Hepatocyte (in vitro differentiated cells): ENCODE results near the gene PPM1L. TPM values are rescaled to one million over a fixed set of nuclear protein-coding genes. Genes with fewer than 3 reads are reported as not detected.

ENCODE experiments used
- DNase-seq: peaks from one replicate; pipeline ENCODE4 v3.0.0-alpha.2; 2016; ENCODE audit warnings: low spot score
- H2AFZ ChIP-seq: fragments of 200-600 bp; sonication (generic); 2 replicates; pipeline ENCODE4 v1.6.0; 2016; ENCODE audit warnings: antibody characterized with exemption, mild to moderate bottlenecking
- H3K27ac ChIP-seq: fragments of 200-600 bp; sonication (generic); 2 replicates; pipeline ENCODE4 v1.5.1; 2016; ENCODE audit warnings: mild to moderate bottlenecking
- H3K27me3 ChIP-seq: fragments of 200-600 bp; sonication (generic); 2 replicates; pipeline ENCODE4 v1.6.1; 2016
- H3K36me3 ChIP-seq: fragments of 200-600 bp; sonication (generic); replicated peaks from 2 replicates; pipeline ENCODE4 v1.5.1; 2016; ENCODE audit warnings: low read depth; ENCODE audit not compliant: insufficient read depth
- H3K4me1 ChIP-seq: fragments of 200-600 bp; sonication (generic); 2 replicates; pipeline ENCODE4 v1.5.1; 2016; ENCODE audit warnings: mild to moderate bottlenecking, moderate library complexity; ENCODE audit not compliant: insufficient read depth
- H3K4me2 ChIP-seq: fragments of 200-600 bp; sonication (generic); 2 replicates; pipeline ENCODE4 v1.6.0; 2016
- H3K4me3 ChIP-seq: fragments of 200-600 bp; sonication (generic); 2 replicates; pipeline ENCODE4 v1.5.1; 2016; ENCODE audit warnings: mild to moderate bottlenecking
- H3K79me2 ChIP-seq: fragments of 200-600 bp; sonication (generic); 2 replicates; pipeline ENCODE4 v1.6.0; 2017; ENCODE audit warnings: mild to moderate bottlenecking
- H3K9me2 ChIP-seq: fragments of 200-600 bp; sonication (generic); replicated peaks from 2 replicates; pipeline ENCODE4 v1.6.0; 2017; ENCODE audit warnings: mild to moderate bottlenecking; ENCODE audit not compliant: insufficient read depth
- H3K9me3 ChIP-seq: fragments of 200-600 bp; sonication (generic); 2 replicates; pipeline ENCODE4 v1.5.1; 2016; ENCODE audit warnings: low read depth, mild to moderate bottlenecking
- H4K20me1 ChIP-seq: fragments of 200-600 bp; sonication (generic); 2 replicates; pipeline ENCODE4 v1.6.0; 2016; ENCODE audit warnings: mild to moderate bottlenecking; ENCODE audit not compliant: insufficient read depth, poor library complexity, severe bottlenecking
- EZH2 ChIP-seq: fragments of 200-600 bp; sonication (generic); IDR thresholded peaks from 2 replicates; pipeline ENCODE4 v1.6.1; 2016; ENCODE audit warnings: antibody characterized with exemption, mild to moderate bottlenecking, borderline replicate concordance
- EZH2phosphoT487 ChIP-seq: fragments of 200-600 bp; sonication (generic); IDR thresholded peaks from one replicate; pipeline ENCODE4 v1.6.1; 2018; ENCODE audit warnings: antibody characterized with exemption, mild to moderate bottlenecking, low read depth, moderate library complexity; ENCODE audit not compliant: unreplicated experiment, severe bottlenecking
- WGBS: methylation state at CpG from one replicate; pipeline ENCODE4 v1.1.6; 2016; ENCODE audit warnings: low lambda C conversion rate; ENCODE audit errors: missing lambda C conversion rate; 5-methylcytosine and 5-hydroxymethylcytosine counted together
- polyA plus RNA-seq: library from polyadenylated mRNA; unstranded; fragments of >200 nt; fragmentation: Nextera tagmentation; extraction: Ambion mirVana; gene quantifications from 2 replicates; pipeline ENCODE4 v1.2.1, GENCODE V29; 2016
- total RNA-seq: library from RNA; depleted of rRNA; stranded (reverse); fragments of >200 nt; gene quantifications from 2 replicates; pipeline ENCODE4 v1.2.3, GENCODE V29; 2014
- TF ChIP-seq, protein P1 (sequence below): fragments of 200-600 bp; sonication (generic); IDR thresholded peaks from 2 replicates; pipeline ENCODE4 v1.5.1; 2016; ENCODE audit warnings: antibody characterized with exemption, mild to moderate bottlenecking; ENCODE audit not compliant: poor library complexity

Gene PPM1L
- total and polyA plus RNA-seq, 2 experiments from 2014 or later: 5.1 to 13.1 TPM

DNA sequence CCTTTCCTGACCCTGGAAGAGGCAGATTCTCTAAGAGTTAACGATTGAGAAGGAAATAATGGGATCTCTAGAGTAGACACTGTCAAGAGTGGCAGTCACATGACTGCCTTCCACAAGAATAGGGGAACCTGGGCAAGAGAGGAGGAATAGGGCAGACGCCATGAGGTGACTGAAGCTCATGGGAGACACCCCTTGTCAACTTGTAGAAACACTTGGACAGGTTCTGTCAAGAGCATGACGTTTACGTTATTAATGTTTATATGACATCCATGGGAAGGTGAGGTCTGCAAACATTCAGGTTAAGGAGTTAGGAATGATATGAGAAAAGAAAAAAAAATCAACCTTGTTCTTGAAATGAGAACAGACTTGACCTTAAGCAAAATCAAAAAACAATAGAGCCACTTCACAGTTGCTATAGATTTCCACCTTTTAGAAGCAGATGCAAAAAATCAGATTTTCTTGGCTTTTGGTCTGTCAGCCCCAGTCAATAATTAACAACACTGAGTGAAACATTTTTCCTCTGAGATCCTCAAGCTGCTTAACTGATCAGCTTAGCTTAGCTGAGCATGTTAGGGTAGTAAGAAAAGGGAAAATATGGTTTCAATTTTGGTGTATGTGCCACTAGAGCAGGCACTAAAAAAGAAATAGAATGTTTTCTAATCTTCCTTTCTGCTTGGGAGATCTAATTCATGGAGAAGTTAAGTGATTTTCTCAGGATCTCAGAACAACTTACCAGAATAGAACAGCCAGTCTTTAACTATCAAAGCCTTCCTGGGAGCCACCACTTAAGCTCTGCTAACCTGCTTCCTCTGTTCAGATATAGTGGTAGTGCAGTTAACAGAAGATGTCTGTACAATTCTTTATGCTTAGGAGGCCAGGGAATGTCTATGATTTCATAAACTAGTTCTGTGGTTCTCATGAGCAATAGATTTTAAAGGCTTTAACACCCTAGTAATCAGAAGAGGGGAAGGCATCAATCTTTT, 232.2 kb downstream of the PPM1L start:
- no peaks in the 10 kb centered on the region for H4K20me1 ChIP-seq
- H3K79me2 ChIP-seq: no peaks in the 10 kb centered on the region
- no peaks in the 10 kb centered on the region for H3K27me3 ChIP-seq
- no peak overlapping the region for H3K4me2 ChIP-seq
- H3K4me3 ChIP-seq: no peak overlapping the region
- no peak overlapping the region for H3K27ac ChIP-seq
- no peaks in the 10 kb centered on the region for H3K9me3 ChIP-seq
- H3K36me3 ChIP-seq: no peaks in the 10 kb centered on the region
- DNase-seq: no peak
- WGBS: 75% methylated on average over 4 of the region's 4 CpGs
- TF ChIP-seq, protein P1, sequence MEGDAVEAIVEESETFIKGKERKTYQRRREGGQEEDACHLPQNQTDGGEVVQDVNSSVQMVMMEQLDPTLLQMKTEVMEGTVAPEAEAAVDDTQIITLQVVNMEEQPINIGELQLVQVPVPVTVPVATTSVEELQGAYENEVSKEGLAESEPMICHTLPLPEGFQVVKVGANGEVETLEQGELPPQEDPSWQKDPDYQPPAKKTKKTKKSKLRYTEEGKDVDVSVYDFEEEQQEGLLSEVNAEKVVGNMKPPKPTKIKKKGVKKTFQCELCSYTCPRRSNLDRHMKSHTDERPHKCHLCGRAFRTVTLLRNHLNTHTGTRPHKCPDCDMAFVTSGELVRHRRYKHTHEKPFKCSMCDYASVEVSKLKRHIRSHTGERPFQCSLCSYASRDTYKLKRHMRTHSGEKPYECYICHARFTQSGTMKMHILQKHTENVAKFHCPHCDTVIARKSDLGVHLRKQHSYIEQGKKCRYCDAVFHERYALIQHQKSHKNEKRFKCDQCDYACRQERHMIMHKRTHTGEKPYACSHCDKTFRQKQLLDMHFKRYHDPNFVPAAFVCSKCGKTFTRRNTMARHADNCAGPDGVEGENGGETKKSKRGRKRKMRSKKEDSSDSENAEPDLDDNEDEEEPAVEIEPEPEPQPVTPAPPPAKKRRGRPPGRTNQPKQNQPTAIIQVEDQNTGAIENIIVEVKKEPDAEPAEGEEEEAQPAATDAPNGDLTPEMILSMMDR: no peak
- TF ChIP-seq EZH2phosphoT487 (no peak), EZH2 (no peak)
- H3K9me2 ChIP-seq: no peaks in the 10 kb centered on the region
- H3K4me1 ChIP-seq: no peaks in the 10 kb centered on the region
- H2AFZ ChIP-seq: no peak overlapping the region

DNA sequence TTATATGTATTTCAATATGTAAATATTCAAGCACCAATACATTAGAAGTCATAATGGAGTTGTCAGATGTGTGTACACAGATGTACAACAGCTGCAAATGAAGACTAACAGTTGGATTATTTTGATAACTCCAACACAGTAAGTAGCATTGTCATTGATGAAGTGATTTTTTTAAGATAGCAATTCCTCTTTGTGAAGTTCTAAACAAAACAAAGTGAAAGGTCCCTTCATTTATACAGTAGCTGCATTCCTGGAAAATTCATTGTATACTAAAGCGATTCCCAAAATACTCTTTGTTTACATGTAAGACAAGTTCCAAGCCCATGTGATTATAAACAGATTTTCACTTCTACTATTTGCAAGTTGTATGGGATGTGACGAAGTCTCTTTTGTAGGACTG, 234.4 kb downstream of the PPM1L start:
- H3K79me2 ChIP-seq: no peaks in the 10 kb centered on the region
- 82% methylated on average over 2 of the region's 2 CpGs for WGBS
- no peaks in the 10 kb centered on the region for H3K4me1 ChIP-seq
- H3K9me2 ChIP-seq: no peaks in the 10 kb centered on the region
- no peak overlapping the region for H3K4me2 ChIP-seq
- no peaks in the 10 kb centered on the region for H3K27me3 ChIP-seq
- no peak overlapping the region for H2AFZ ChIP-seq
- no peaks in the 10 kb centered on the region for H4K20me1 ChIP-seq
- no peak overlapping the region for H3K4me3 ChIP-seq
- no peaks in the 10 kb centered on the region for H3K36me3 ChIP-seq
- H3K27ac ChIP-seq: no peak overlapping the region
- no peaks in the 10 kb centered on the region for H3K9me3 ChIP-seq
- DNase-seq: no peak
- TF ChIP-seq, protein P1: no peak
- TF ChIP-seq EZH2phosphoT487 (no peak), EZH2 (no peak)

DNA sequence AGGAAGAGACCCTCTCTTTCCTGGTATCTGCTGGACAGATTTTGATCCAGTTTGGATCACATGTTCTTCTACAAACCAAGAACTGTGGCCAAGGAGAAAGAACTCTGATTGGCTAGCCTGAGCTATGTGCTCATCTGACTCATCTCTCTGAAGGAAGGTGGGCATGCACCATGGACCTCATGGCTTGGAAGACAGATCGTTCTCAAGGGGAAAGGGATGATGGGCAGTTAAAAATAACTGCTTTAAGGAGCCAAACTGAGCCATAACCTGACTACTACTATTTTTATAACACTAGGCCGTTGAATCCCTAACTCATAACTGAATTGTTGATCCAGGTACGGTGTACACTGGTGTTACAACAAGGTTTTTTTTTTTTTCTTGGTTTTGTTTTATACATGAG, 236.7 kb downstream of the PPM1L start:
- H3K27me3 ChIP-seq: no peaks in the 10 kb centered on the region
- DNase-seq: no peak
- H3K79me2 ChIP-seq: no peaks in the 10 kb centered on the region
- no peaks in the 10 kb centered on the region for H3K4me1 ChIP-seq
- no peaks in the 10 kb centered on the region for H3K9me2 ChIP-seq
- no peak overlapping the region for H3K4me3 ChIP-seq
- no peak overlapping the region for H3K4me2 ChIP-seq
- TF ChIP-seq, protein P1: no peak
- TF ChIP-seq EZH2phosphoT487 (no peak), EZH2 (no peak)
- no peaks in the 10 kb centered on the region for H3K9me3 ChIP-seq
- H3K36me3 ChIP-seq: no peaks in the 10 kb centered on the region
- H2AFZ ChIP-seq: no peak overlapping the region
- no peak overlapping the region for H3K27ac ChIP-seq
- no peaks in the 10 kb centered on the region for H4K20me1 ChIP-seq
- WGBS: 93% methylated on average over 3 of the region's 3 CpGs
